ENCODE data around the gene ZNF362.
"Not testable (repeated sequence)": the region's sequence is repeated elsewhere in the genome, so short reads cannot be mapped to it uniquely, and the experiment has no call there.

The ZNF362 gene

GRCh38 chr1:33309351-33309750 lies 53.1 kb downstream of the ZNF362 start:
- not testable (repeated sequence) for DNase-seq

DNA sequence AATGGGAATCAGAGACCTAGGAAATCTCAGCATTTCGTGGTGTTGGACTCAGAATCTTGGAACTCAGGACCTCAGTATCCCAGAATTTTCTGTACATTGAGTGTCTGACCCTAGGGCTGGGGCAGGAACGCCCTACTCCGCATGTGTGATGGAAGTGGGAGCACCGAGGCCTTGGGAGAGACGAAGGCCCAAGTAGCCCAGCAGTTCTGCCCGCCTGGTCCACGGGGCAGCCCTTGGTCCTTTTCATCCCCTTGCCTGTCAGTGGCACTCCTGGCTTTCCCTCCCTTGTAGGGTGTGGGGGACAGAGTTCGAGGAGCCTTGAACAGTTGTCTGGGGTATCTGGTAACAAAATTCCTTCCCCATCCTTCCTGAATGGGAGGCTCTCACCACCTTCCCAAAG lies 54.4 kb downstream of the ZNF362 start:
- DNase-seq: no peak

DNA sequence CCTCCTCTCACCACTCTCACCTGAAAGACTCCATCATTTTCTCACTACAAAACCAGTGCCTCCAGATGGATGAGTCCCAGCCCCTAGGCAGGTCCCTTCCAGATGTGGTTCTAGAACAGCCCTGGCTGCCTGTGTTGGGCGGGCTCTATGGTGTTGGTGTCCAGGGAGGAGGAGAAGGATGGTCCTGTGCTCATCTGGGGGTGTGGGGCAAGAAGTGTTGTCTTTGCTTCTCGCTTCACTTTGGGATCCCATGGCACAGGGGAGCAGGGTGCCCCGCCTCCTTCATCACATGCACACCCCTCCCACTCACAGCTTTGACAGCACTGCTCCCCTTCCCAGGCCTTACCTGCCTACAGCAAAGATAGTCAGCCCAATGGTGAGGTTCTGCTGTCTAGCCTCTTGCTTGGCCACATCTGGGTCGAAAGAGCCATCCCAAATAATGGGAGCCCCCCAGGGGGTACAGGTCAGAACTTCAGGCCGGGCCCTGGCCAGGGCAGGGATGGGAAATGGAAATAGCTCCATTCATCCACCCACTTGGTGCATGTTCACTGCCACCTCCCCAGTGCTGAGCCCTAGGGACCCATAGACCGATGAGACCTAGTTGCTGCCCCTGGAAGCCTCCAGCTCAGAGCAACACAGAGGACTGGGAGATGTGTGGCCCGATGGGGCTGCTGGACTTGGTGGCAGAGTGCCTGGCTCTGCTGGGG lies 55.6 kb downstream of the ZNF362 start:
- DNase-seq: no peak

GRCh38 chr1:33312413-33312749 lies 56.1 kb downstream of the ZNF362 start:
- DNase-seq: no peak

GRCh38 chr1:33314416-33314815 lies 58.1 kb downstream of the ZNF362 start:
- DNase-seq: no peak

DNA sequence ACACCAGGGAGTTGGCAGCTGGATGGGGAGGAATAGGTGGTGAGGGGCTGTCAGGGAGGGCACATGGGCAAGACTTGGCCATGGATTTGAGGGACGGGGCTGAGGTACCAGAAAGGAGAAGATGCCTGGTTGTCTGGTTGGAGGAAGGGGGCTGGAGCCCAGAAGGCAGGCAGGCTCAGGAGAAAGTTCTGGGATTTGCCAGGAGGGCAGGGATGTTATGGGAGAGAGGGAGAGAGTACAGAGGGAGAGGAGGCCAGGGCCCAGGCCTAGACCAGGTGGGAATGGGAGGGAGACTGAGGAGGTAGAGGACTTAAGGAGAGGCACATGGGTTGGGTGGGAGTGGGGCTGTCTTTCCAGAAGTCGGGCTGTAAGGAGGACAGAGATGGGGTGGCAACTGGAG lies 60.3 kb downstream of the ZNF362 start:
- DNase-seq: no peak

DNA sequence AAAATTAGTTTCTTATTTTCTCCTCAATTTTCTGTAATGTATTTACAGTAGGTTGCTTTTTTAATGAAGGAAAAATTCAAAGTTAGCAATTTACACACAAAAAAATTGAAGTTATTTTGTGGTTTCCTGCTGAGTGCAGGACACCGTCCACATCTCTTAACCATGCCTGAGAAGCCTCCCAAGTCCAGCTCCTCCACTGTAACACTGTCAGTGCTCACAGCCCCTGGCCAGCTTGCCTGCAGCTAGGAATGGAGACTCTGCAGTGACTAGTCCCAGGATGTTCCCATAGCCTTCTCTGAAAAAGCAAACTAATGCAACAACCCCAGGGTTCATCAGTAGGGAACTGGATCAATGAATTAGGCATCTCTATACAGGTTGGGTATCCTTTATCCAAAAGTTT lies 61.1 kb downstream of the ZNF362 start:
- no peak for DNase-seq

GRCh38 chr1:33317946-33318345 lies 61.7 kb downstream of the ZNF362 start:
- DNase-seq: no peak

- DNase-seq: no peak
Measured at GRCh38 chr1:33319186-33319948, 63.1 kb downstream of the ZNF362 start.

DNA sequence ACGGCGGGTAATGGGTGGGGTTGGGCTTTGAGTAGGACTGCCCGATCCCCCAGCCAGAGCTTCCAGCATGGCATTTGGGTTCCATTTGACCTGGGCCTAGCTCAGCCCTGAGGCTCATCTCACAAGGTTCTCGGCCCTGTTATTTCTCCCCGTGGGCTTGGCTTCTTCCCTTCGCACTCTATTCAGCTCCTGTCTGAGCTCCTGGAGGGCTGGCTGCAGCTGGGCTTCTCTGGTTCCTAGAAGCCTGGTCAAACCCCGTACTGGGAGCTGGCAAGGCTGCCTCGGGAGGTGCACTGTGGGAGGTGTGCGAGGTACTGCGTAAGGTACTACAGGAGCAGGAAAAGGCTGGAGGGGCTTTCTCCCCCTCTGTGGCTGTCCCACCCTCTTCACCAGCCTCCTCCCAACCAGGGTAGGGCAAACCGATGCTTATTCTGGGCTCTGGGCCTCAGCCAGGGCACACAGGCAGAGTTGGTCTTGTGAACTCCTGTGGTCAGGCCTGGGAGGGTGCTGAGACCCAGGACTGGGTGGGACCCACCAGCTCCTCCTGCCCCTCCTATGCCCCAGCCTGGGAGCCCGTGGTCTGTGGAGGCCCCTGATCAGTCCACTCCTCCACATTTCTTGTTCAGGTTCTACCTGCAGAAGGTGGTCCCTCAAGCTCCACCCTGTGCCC lies 63.8 kb downstream of the ZNF362 start:
- no peak for DNase-seq

- DNase-seq: no peak
Measured at GRCh38 chr1:33320619-33321165, 64.4 kb downstream of the ZNF362 start, which contains the start of gene A3GALT2. Gene A3GALT2, minus strand, starts transcription at chr1:33321098. Its CDS starts 0 bp downstream, at chr1:33321098.

DNA sequence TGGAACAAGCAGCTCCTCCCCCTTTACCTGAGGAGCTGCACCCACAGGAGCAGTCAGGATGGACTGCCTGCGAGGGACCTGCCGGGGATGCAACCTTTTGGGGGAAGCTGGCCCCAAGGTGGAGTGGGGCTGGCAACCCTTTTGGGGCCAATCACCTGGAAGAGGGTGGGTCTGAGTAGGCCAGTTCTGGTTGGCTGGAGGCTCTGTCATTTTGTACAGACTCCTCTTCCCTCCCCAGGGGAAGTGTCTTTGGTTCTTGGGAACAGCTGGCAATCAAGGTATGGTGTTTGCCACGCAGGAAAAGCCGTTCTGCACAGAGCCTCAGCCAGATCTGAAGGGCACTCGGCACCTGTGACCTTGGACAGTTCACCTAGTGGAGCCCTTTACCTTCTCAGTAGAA lies 64.9 kb downstream of the ZNF362 start:
- no peak for DNase-seq

GRCh38 chr1:33322109-33322508 lies 65.8 kb downstream of the ZNF362 start:
- no peak for DNase-seq

- no peak for DNase-seq
Measured at GRCh38 chr1:33322870-33323585, 66.7 kb downstream of the ZNF362 start.

GRCh38 chr1:33323663-33324477 lies 67.6 kb downstream of the ZNF362 start:
- DNase-seq: no peak

- DNase-seq: no peak
Measured at GRCh38 chr1:33324677-33325575, 68.6 kb downstream of the ZNF362 start.

DNA sequence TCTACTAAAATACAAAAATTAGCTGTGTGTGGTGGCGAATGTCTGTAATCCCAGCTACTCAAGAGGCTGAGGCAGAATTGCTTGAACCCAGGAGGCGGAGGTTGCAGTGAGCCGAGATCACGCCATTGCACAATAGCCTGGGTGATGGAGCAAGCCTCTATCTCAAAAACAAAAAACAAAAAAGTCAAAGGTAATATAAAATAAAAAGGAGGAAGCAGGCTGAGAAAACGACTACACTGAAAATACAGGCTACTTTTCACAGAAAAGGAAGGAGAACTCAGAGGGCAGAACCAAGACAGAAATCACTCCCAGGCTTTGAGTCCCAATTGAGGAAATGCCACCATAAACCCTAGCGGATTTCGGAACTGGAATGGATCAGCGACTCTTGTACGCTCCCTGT lies 70.5 kb downstream of the ZNF362 start:
- no peak for DNase-seq

DNA sequence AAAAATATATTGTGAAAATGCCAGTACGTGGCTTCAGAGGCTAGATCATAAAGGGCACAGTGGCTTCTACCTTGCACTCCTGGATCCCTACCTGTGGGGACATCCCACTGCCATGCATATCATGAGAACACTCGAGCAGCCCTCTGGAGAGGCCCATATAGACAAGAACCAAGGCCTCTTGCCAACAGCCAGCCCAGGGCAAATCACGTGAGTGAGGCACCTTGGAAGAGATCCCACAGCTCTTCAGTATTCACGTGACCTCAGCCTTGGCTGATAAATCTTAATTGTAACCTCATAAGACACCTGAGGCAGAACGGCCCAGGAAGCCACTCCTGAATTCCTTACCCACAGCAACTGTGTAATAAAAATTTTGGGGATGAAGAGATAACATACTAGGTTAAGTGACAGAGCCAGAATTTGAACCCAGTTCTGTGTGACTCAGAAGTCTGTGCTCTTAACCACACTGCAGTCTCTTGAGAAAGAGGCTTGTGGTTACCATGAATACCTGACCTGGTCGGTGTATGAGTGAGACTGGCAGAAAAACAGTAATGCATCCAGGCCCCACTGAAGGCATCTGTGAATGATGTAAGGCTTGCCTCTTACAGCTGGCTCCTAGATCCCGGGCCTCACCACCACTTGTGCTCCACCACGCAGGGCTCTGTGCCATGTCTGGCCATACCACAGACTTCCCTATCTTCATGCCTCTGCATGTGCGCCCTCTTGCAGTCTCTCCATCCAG lies 71.5 kb downstream of the ZNF362 start:
- peak; percentile 15 for DNase-seq

DNA sequence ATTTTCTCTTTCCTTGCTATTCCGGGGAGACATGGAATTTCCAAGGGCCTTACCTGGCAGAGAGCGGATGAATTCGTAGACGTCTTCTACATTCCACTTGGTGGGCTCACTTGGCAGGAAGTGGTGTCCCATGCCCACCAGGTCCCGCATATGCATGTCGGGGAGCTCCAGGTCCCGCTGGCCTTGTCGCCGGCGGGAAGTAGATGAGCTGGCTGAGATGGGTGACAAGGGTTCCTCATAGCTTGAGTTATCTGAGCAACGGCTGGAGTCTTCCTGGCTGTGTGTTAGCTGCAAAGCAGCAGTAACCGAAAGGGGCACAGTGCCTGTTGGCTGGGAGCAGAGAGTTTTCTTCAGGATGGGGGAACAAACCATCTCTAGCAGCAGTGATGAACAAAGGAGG lies 72.5 kb downstream of the ZNF362 start:
- no peak for DNase-seq

DNA sequence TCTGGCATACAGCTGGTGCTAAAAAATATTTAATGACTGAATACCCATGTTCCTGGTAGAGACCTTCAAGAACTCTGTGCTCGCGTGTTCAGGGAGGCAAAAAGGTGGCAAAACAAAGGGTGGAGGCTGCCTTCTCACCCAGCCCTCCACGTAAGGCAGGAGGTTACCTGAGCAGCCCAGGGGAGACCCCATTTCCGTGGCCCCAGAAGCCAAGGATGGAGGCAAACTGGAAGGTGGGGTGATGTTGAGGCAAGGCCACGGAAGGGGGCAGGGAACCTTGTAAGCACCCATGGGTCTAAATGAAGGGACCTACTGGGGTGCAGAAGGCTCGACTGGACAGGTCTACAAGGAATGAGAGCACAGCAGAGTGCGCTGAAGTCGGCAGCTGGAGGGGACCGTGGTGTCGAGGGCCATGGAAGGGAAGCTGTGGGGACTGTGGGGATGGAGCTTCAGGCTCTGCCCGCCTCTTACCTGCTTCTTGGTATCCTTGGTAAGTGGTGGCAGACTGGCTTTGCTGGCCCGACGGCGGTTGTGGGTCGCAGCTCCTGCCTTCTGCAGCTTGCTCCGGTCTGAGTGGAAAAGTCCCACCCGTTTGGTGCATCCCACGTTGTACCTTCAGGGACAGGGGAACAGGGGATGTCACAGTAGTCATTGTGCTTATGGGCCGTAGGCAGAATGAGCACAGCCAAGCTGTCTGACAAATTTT lies 73.5 kb downstream of the ZNF362 start:
- no peak for DNase-seq

All from NK-92 treated with Interleukin-12 subunit alpha and Interleukin-12 subunit beta, amount 100 ng/mL, for 24 hours (cell line).